ENCODE measurements around the gene UVSSA.
"Not testable (repeated sequence)": the region's sequence is repeated elsewhere in the genome, so short reads cannot be mapped to it uniquely, and the experiment has no call there.

Gene UVSSA

DNA sequence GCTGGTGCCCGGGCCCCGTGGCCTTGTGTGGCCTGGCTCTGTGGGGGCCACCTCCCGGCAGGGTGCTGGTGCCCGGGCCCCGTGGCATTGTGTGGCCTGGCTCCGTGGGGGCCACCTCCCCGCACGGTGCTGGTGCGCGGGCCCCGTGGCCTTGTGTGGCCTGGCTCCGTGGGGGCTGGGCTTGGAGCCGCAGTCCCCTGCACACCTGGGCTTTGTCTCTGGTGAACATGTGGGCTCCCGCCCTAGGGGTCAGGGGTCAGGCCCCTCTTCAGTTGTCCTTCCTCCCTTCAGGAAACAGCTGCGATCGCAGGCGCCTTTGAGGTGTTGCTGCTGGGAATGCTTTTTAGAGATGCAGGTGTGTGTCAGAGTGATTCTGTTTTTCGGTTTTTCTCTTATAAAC is 17.2 kb downstream of the UVSSA start:
- DNase-seq (ENCODE audit: low spot score): no peak

DNA sequence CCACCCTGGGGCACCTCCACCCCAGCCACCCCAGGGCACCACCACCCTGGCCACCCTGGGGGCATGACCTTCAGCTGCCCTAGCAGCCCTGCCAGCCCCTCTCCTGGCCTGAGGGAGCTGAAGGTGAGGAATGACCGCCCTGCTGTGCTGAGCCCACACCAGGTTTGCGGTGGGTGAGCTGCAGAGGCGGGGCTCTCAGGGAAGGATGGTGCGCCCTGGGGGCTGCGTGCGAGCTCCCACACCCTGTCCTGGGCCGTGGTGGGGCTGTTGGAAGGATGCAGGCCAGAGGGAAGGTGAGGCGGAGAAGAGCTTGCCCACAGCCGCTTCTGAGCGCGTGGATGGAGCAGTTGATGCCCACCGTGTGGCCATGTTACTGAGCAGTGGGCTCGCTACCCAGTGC is 17.7 kb downstream of the UVSSA start:
- DNase-seq (ENCODE audit: low spot score): no peak

- DNase-seq (ENCODE audit: low spot score): peak; percentile 22
Observed at GRCh38 chr4:1365271-1366178, 18.5 kb downstream of the UVSSA start.

DNA sequence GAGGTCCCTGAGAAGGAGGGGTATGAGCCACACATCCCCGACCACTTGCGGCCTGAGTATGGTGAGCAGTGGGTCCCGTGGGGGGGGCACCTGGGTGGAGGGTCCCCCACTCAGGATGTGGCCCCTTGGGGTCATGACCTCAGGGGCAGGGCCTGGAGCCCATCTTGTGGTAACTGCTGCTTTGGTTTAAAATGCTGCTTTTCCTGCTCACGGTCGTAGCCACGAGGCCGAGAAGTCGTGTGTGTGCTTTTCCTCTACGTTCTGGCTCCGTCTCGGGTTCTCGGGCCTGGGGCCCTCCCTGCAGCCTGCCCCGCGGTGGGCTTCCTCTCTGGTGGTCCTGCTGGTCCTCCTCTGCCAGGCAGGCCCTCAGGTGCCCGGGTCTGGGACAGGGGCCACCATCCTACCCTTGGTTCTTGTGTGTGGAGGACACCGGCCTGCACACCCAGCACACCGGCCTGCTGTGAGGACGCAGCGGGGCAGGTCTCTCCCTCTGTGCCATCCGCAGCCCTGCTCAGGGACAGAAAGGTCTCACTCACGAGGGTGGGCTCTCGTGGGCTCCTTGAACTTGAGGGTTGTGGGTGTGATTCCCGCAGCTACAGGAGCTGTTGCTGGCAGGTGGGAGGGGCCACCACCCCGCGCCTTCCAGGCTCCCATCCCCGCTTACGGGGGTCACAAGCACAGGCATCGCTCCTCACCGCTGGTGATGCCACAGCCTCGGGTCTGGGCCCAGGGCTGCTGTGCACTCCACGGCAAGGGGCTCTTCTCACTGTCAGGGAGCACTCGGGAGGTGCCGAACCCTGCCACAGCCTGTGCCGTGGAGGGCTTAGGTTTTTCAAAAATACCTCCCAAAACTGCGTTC is 19.6 kb downstream of the UVSSA start:
- DNase-seq (ENCODE audit: low spot score): no peak

DNA sequence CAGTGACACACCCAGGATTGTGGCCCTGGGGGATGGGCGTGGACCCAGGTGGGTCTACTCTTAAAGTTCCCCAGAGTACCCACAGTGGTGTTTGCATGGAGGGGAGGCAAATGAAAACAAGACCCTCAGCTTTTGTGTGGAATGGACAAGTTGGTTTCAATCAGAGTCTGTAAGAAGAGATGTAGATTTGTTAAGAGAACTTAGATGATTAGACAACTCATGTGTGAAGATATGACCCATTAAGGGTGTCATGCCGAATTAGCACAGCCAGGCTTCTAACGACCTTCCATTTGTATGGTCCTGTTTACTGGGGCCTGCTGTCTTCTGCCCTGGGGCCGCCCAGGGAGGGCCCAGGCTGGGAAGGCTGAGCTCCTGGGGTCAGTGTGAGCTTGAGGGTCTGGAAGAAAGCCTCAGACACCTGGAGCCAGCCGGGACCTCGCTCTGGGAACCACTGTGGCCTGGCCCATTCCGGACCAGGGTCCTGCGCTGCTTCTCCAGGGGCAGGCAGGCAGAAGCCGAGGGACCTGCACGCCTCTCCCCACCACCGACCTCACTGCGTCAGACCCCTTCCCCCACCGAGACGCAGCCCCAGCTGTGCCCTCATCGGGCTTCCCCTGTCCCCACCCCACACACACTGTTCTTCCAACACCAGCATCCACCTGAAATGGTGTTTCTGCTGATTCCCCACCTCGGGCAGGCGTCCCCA is 20.4 kb downstream of the UVSSA start:
- DNase-seq (ENCODE audit: low spot score): no peak

DNA sequence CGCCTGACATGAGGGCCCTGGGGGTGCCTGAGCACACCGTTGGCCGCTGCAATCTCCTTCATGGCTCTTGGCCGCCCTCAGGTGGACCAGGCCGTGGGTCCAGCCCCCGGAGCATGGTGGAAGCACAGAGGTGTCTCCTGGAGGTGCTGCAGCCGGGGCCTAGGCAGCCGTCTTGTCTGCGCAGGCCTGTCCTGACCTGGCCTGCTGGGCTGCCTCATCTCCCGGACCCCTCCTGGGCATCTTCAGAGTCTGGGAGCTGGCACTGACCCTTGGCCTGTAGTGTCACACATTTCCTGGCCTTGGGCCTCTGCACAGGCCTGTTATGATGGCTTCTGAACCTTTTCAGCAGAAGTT is 20.9 kb downstream of the UVSSA start:
- no peak for DNase-seq (ENCODE audit: low spot score)

DNA sequence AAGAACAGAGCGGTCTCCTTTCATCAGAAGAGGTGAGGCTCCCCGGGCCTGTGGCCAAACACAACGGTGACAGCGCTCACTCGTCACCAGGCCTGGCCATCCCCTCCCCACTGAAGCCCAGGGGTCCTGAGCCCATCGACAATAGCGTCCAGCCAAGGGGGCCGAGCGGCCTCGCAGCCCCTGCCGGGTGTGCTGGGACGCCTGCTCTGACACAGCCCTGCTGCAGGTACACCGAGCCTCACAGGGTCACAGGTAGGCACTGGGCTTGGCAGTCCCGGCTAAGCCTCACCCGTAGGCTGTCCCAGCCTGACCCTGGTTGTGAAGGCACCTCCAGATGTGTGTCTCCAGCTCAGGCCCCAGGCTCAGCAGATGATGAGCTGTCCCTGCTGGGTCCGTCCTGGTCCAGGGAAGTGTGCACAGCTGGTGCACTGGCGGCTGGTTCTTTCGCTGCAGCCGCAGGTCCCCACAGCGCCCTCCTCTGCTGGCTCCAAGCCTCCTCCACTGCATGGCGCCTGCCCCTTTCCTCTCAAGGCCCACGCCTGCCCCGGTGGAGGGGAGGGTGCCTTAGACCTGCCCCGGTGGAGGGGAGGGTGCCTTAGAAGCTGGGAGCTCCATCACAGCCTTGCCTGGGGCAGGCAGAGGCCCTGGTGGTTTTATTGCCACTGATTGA is 21.5 kb downstream of the UVSSA start:
- no peak for DNase-seq (ENCODE audit: low spot score)

- no peak for DNase-seq (ENCODE audit: low spot score)
Observed at GRCh38 chr4:1369091-1369450, 22.1 kb downstream of the UVSSA start.

GRCh38 chr4:1369479-1370079 is 22.6 kb downstream of the UVSSA start:
- DNase-seq (ENCODE audit: low spot score): no peak

- no peak for DNase-seq (ENCODE audit: low spot score)
Observed at GRCh38 chr4:1370321-1371124, 23.5 kb downstream of the UVSSA start.

DNA sequence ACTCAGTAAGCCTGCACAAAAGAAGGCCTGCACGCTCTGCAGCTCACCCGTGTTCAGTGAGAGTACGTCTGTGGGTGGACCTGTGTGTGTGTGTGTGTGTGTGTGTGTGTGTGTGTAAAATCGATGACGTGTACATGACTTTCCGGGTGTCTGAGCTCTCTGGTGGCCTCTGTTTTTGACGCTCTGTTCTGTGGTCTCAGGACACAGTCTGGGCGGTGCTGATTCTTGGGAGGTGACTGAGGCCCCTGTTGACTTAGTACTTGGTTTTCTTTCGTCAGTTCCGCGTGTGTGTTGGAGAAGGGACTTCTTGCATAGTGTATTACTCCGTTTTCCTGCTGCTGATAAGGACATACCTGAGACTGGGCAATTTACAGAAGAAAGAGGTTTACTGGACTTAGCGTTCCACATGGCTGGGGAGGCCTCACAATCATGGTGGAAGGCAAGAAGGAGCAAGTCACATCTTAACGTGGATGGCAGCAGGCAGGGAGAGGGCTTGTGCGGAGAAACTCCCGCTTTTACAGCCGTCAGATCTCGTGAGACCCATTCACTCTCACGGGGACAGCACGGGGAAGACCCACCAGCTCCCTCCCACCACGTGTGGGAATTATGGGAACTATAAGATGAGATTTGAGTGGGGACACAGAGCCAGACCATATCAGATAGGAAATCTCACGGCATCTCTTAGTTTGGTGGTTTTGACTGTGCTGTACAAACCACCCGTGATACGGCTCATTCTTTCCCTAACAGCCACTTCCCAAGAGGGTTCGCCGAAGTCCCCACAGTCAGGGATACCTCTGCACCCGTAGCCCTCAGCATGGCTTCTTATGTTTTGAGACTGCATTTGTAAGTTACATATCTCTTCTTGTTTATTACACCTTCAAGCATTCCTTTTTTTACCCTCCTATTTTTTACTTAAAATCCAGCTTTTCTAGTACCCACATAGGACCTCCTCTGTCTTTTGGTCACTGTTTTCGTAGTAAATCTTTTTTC is 24.5 kb downstream of the UVSSA start:
- DNase-seq (ENCODE audit: low spot score): no peak

GRCh38 chr4:1372576-1372975 is 25.6 kb downstream of the UVSSA start:
- DNase-seq (ENCODE audit: low spot score): not testable (repeated sequence)

DNA sequence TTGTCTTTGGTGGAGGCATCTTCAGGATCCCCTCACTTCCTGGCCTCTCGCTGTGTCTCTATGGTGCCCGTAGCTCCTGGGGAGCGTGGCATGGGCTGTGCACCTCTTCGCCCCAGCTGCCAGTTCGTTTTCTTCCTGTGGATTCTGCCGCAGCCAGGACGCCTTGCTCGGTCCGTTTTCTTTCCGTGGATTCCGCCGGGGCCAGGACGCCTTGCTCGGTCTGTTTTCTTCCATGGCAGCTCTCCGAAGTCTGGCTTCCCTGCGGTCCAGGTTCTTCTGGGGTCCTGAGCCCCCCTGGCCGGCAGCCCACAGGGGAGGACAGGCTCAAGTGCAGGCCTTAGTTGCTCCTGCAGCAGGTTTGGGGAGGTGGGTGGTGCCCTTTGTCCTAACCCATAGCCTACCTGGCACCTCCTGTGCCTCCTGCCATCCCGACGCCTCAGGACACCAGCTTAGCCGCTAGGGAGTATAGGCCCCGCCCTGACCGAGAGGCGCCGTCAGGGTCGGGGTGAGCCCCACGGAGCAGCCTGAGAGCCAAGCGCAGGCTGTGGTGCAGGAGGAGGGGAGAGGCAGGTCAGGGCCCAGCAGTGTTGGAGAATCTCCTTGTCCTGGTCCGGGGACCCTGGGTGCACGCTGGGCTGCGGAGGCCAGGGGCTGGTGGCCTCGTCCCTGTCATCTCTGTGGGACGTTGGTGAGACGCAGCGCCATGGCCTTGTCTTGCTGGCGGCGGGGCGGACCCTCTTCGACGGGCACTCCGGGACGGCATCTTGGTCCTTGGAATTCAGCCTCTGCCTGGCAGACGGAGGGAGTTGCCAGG is 27.1 kb downstream of the UVSSA start:
- no peak for DNase-seq (ENCODE audit: low spot score)

GRCh38 chr4:1374706-1375045 is 27.7 kb downstream of the UVSSA start:
- no peak for DNase-seq (ENCODE audit: low spot score)

- DNase-seq (ENCODE audit: low spot score): no peak
Observed at GRCh38 chr4:1375051-1375721, 28.2 kb downstream of the UVSSA start.

- no peak for DNase-seq (ENCODE audit: low spot score)
Observed at GRCh38 chr4:1375761-1376322, 28.8 kb downstream of the UVSSA start.

GRCh38 chr4:1376391-1376840 is 29.4 kb downstream of the UVSSA start:
- no peak for DNase-seq (ENCODE audit: low spot score)
